ENCODE results near the gene CHIA.

The CHIA gene

DNA sequence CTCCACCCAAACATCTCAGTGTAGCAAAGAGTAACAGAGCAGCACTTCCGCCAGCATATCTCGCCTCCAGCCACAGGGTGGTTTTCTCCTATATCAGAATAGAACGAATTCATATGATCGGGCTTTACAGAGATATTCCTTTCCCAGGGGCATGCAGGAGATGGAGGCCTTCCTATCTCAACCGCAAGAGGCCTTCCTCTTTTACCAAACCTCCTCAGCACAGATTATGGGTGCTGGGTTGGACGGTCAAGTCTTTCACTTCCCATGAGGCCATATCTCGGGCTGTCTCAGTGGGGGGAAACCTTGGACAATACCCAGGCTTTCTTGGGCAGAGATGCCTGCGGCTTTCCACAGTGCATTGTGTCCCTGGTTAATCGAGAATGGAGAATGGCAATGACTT is 71.1 kb downstream of the CHIA start:
- TF ChIP-seq CTCF (IDR thresholded peaks at IDR 0.05; ENCODE audit: control insufficient read depth, extremely low read depth, insufficient read depth), result no peak
- DNase-seq (ENCODE audit: low read depth), result no peak
- no peak overlapping the region for H3K4me3 ChIP-seq (ENCODE audit: low read depth, low read length)

DNA sequence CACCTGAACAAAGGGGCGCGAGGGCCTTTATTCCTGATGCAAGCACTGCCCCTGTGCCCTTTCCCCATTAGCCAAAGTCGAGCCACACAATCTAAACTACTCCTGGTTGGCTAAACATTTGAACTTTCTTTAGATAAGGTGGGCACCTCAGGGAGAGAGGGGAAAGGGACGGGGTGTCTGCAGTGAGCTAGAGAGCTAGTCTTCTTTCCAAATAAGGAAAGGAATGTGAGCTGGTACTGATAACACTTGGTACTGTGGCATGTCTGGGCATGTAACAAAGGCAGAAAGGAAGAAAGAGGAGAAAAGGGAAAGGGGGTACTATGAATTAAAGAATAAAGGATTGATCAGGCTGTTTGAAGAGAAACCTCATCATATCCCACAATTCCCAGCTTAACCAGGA is 74.0 kb downstream of the CHIA start:
- DNase-seq (ENCODE audit: low read depth), result no peak
- no peak for TF ChIP-seq CTCF (IDR thresholded peaks at IDR 0.05; ENCODE audit: control insufficient read depth, extremely low read depth, insufficient read depth)
- H3K4me3 ChIP-seq (ENCODE audit: low read depth, low read length), result no peak overlapping the region

GRCh38 chr1:111366256-111366655 is 75.6 kb downstream of the CHIA start:
- no peak for DNase-seq (ENCODE audit: low read depth)
- no peak for TF ChIP-seq CTCF (IDR thresholded peaks at IDR 0.05; ENCODE audit: control insufficient read depth, extremely low read depth, insufficient read depth)
- H3K4me3 ChIP-seq (ENCODE audit: low read depth, low read length), result no peak overlapping the region

DNA sequence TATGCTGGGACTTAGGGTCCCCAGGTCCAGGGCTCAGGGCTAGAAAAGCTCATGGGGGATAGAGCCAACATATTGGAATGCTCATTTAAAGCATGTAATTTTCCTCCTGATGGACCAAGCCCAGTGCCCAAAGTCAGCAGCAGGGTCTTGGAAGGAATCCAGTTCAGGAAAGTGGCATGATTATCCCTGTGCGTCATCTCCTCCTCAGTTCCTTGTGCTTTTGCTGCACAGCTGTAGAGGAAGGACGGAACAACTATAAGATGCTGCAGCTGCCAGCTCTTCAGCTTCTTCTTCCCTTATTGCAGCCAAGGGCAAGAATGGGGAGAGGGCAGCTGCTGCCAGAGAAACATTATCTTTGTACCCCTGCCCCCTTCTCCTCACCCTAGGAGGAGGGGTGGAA is 78.5 kb downstream of the CHIA start:
- TF ChIP-seq CTCF (IDR thresholded peaks at IDR 0.05; ENCODE audit: control insufficient read depth, extremely low read depth, insufficient read depth), result no peak
- no peak for DNase-seq (ENCODE audit: low read depth)
- no peak overlapping the region for H3K4me3 ChIP-seq (ENCODE audit: low read depth, low read length)

GRCh38 chr1:111369645-111370044 is 79.0 kb downstream of the CHIA start:
- H3K4me3 ChIP-seq (ENCODE audit: low read depth, low read length), result no peak overlapping the region
- no peak for DNase-seq (ENCODE audit: low read depth)
- TF ChIP-seq CTCF (IDR thresholded peaks at IDR 0.05; ENCODE audit: control insufficient read depth, extremely low read depth, insufficient read depth), result no peak

All from LNCaP clone FGC (cell line).